HG02623 (cell line): ENCODE data around the gene PRODH.
"Not testable (repeated sequence)": the region's sequence is repeated elsewhere in the genome, so short reads cannot be mapped to it uniquely, and the experiment has no call there.

Experiments used
- ATAC-seq: cut with Tn5 transposase; IDR thresholded peaks from one replicate; pipeline ENCODE4 v1.9.1; 2021; ENCODE audit warnings: moderate library complexity; ENCODE audit not compliant: unreplicated experiment

The PRODH gene

DNA sequence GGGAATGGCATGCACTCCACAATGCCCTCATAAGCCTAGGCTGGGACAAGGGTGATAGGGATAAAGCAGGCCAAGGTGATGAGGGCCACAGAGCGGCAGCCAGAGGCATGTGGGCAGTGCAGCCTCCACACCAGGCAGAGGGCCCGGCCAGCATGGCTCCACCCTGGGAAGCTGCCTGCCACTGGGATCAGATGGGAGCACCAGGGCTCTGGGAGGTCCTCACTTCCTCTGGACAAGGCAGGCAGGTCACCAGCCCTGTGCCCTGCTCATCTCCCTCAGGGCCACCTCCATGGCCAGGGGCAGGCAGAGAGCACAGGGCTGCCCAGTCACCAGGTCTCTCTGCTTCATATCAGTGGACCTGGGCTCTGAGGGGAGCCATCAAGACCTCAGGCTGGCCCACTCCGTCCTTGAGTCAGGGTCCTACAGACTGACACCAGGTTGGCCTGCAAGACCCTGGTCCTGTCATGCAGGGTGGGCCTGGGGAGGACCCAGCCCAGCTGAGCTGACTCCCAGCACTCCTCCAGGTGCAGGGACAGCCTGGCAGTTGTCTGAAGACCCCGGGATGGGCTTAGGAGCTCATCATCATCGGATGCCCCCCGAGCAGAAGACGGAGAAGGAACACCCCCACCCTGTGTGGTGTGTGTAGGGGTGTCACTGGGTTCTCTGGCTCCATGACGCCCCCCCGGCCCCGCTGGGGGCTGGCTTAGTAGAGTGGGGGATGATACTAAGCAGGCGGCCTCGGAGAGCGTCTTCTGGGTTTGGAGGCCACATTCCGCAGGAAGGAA is 33.3 kb upstream of the PRODH start:
- ATAC-seq, result not testable (repeated sequence)

DNA sequence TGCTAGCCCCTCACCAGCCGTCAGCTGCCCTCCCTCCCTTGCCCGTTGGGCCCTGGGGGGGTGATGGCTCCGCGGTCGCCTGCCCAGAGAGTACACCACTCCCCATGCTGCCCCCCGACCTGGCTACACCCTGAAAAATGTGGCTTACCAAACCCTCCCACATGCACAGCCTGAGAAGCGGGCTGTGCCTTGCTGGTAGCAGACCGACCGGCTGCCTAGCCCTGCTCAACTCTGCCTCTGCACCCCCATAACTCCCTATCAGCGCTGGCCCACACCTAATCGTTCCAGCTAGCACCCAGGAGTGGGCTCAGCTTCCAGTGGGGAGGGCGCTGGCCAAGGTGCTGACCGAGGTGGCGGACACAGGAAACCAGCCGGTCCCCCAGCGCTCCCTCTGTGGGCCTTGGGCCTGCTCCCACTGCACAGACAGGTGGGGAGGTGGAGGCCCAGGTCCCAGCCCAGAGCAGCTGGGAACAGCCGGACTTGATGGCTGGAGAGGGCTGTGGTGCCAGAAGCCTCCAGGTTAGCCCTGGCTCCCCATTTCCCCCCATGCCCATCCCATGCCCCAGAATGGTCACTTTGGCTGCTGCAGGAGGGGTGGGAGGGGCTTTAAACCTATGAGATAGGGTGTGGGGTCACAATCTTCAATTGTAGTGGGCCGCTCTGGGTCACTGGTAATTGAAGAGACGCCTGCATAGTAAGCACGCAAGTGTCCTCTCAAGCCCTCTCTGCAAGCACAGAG is 32.1 kb upstream of the PRODH start:
- ATAC-seq, result no peak

GRCh38 chr22:18967391-18968010 is 31.4 kb upstream of the PRODH start:
- not testable (repeated sequence) for ATAC-seq

GRCh38 chr22:18966748-18967147 is 30.7 kb upstream of the PRODH start:
- ATAC-seq, result no peak

- no peak for ATAC-seq
Observed at GRCh38 chr22:18965526-18966421, 29.7 kb upstream of the PRODH start.

GRCh38 chr22:18964501-18965265 is 28.6 kb upstream of the PRODH start:
- ATAC-seq, result not testable (repeated sequence)

DNA sequence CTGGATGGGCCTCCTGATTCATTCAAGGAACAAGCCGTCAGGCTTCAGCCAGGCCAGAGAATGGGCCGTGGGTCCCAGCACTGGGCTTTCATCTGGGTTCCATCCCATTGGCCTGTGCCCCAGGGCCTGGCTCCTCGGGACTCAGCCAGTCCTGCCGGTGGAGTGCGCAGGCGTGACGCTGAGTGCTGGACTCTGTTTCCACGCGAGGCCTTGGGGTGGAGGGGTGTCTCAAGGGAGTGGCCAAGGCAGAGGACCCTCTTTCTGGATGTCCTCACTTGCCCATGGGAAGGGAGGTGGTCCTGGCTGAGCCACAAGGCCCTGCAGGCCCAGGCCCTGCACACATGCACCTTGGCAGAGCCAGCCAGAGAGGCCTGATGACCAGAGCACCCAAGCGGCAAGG is 28.0 kb upstream of the PRODH start:
- not testable (repeated sequence) for ATAC-seq

DNA sequence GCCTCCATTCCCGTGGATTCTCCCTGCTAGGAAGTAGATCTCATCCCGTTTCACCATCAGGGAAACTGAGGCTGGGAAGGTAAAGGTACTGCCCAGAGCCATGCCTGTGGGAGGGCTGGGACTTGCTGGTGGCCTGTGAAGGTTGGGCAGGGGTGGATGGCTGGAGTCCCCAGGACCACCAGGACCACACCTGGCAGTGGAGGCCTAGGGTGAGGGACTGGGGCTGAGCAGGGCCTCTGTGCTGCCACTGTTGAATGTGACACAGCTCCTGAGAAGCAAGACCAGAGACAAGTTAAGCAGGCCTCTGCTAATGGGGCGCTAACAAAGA is 26.2 kb upstream of the PRODH start:
- ATAC-seq, result no peak

DNA sequence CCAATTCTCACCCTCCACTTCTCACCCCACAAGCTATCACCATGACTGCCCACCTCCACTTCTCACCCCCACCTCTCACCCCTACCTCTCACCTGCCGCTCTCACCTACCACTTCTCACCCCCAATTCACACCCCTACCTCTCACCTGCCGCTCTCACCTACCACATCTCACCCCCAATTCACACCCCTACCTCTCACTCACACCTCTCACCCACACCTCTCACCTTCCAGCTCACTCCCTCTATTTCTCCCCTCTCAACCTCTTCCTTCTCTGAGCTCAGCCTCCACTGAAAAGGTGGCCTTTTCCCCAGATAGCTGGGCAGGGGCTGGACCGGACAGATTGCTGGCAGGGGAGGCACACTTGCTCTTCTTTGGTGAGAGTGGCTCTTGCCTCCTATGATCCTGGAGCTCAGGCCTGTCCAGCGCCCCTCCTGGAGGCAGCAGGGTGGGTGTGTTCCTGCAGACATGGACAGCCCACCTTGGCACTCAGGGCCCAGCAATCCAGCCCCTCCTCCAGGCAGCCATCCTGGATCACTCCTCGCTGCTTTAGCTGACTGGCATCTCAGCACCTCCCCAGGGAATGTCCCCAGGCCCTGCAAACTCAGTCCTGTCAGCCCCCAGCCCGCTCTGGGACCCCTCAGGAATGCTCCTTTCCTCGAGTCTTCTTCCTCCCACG is 25.7 kb upstream of the PRODH start:
- ATAC-seq, result not testable (repeated sequence)

- ATAC-seq, result not testable (repeated sequence)
Observed at GRCh38 chr22:18961201-18961600, 25.1 kb upstream of the PRODH start.

GRCh38 chr22:18960166-18960820 is 24.2 kb upstream of the PRODH start:
- ATAC-seq, result not testable (repeated sequence)

DNA sequence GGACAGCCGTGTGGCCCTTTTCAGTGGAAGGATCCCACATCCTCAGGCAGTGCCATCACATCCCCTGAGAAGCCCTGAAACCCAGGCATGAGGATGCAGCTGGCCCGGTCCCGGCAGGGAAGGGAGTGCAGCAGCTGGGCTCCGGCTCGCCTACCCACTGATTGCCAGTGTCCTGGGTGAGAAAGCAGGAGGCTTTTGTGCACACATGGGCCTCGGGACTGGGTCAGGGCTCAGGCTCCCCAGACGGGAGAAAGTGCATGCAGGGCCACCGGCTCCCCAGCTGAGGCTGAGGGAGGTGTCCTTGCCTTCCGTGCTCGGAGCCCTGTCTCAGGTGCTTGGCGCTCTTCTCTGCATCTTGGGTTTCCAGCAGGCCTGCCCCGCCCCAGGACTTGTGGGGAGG is 23.6 kb upstream of the PRODH start:
- not testable (repeated sequence) for ATAC-seq

DNA sequence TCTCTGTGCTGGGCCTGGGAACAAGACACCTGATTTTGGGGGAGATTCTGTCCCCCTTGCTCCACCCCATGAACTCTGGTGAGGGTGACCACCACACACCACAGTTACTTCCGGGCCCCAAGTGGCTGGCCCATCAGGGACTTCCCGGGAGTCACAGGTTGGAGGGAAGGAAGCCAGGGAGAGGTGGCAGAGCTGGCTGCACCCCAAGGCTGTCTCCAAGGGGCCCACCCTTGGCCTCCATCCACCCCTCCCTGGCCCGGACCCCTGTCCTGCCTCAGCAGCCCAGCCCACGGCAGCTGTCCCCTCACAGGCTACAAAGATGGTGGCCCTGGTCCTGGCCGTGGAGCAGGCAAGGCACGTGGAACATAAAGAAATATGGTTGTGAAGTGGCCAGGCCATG is 23.2 kb upstream of the PRODH start:
- not testable (repeated sequence) for ATAC-seq

GRCh38 chr22:18958738-18959137 is 22.6 kb upstream of the PRODH start:
- not testable (repeated sequence) for ATAC-seq

DNA sequence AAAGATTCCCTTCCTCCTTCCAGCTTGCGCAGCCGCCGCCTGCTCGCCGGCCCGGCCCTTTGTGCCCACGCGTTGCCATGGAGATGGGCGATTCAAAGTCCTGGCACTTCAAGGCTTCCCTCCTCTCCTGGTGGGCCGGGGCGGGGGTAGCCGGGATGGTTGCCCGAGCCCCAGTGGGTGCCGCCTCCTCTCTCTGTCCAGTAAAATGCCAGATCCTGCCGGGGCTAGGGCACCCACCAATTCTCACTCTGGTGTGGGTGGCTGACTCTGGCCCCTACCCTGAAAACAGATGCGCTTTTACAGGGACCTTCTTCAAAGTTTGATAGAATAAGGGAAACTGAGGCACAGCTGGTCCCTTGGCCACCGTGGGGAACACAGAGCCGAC is 22.2 kb upstream of the PRODH start:
- ATAC-seq, result not testable (repeated sequence)

GRCh38 chr22:18957621-18958320 is 21.7 kb upstream of the PRODH start:
- not testable (repeated sequence) for ATAC-seq

- not testable (repeated sequence) for ATAC-seq
Observed at GRCh38 chr22:18956956-18957355, 20.9 kb upstream of the PRODH start.

GRCh38 chr22:18956121-18956895 is 20.2 kb upstream of the PRODH start:
- ATAC-seq, result not testable (repeated sequence)
